ENCODE results near the gene NFE2L2.
"Not testable (repeated sequence)": the region's sequence is repeated elsewhere in the genome, so short reads cannot be mapped to it uniquely, and the experiment has no call there.

NFE2L2 gene

GRCh38 chr2:177255227-177255601 lies 9.3 kb downstream of the NFE2L2 start:
- FAIRE-seq: no peak

DNA sequence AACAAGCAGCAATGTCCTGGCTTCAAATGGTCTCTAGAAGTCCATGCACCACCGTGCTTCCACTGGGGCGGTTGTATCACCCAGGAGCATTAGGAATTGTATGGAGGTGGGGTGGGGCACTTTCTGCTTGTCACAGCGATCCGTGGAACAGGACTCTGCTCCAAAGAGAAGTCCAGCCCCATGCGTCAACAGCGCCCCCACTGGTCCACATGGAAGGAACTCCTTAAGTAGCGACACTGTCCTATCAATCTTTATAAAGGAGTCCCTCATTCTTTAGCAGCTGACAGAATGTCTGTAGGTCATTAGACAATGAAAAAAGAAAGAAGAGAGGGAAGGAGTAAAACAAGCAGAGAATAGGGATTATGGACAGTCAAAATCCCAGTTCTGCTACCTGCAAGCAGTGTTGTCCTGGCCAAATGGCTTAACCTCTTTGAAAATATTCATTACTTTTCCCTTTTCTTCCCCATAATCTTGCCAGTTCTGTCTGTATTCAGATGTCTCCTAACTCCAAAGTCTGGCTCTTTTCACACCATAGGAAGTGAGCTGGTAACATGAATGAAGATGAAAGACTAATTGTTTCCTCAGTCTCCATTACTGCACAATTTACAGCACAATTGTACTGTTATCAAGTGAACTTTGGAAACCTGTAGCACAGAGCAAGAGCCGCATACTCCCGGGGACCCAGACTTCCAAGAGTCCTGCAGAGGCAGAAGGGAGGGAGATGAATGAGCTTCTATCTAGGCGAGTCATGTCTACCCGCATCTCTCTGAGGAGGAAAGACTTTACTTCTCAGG lies 9.9 kb downstream of the NFE2L2 start:
- no peak for FAIRE-seq

DNA sequence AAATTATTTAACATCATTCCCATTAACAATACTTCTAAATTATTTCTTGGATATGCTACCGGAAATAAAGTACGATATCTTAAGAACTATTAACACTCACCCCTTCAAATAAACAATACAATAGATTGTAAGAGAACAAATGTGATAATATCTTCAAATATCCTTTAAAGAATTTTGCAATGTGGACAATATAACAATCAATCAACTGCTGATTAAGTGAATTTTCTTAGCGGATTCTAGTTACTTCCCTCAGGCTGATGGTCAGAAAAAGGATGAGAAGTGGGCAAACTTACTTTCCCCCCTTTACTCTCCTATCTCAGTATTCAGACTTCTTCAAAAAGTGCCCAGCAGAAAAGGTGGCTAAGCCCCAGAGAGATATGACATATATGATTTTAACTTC lies 10.8 kb downstream of the NFE2L2 start:
- no peak for FAIRE-seq

DNA sequence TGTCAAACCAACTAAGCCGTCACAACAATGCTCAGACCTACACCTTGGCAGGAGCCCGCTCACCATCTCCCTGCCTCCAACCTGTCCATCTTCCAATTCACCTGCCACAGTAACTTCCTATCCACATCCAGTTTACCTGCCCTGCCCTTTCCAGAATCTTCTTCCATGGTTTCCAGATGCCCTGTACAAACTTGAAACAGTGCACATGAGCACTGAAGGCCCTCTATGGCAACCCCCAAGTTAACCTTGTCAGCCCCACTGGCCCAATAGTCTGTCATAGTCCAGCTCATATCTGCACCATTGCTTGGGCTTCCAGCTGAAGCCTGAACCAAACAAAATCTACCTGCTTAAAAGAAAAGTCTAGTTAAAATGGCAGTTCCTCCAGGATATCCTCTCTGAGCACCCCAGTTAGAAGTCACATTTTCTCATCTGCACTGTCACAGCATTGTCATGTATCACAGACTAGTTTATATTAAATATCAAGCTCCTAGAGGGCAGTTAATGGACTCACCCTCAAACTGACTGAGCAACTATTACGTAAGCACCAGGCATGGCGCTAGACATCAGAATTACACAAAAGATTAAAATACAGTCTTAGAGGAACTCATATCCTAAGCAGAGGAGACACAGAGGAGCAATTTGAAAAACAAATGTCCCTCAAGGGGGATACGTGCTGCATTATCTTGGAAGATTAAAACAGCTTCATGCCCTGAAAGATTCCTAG lies 11.6 kb downstream of the NFE2L2 start:
- no peak for FAIRE-seq

DNA sequence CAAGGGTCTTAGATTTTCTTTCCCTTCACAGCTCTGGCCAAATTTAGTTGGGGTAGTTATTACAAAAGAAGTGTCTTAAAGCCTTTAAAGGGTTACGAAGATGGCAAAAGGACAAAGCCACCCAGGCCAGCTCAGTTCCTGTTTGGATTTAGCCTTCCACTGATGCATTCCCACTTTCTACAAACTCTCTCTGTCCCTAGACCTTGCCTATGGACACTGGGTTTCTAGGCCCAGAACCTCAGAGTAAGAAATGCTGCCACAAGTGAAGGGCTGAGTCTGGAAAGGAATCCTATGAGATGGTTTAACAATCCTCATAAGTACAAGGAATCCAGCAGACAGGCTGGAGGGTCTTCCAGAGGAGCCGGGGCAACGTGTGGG lies 13.4 kb downstream of the NFE2L2 start:
- no peak for FAIRE-seq

DNA sequence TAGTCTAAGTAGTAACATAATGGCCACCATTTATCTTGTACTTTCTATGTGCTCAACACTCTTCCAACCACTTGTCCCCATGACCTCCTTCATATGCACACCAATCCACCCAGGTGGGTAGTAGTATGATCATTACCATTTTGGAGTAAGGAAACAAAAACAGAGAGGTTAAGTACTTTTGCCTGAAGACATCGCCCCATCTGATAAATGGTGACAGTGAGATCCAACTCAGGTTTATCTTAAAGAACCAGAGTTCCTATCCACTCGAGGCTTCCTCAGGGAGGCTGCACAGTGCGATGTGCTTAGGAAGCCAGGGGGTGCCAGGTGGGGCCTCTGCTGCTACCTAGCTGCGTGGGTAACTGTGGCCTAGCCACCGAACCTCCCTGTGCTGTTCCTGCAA lies 14.1 kb downstream of the NFE2L2 start:
- FAIRE-seq: no peak

DNA sequence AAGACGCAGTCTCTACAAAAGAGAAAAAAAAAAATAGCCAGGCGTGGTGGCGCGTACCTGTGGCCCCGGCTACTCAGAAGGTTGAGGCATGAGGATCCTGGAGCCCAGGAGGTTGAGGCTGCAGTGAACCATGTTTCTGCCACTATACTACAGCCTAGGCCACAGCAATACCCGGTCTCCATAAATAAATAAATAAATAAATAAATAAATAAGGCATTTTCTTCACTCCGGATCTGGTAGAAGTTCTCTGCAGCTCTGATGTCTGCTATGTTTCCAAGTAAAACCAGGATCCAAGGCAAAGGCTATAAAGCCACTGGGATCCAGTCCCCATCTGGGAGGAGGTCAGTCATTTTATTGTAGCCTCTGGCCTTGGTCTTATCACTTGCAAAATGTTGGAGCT lies 15.5 kb downstream of the NFE2L2 start:
- no peak for FAIRE-seq

DNA sequence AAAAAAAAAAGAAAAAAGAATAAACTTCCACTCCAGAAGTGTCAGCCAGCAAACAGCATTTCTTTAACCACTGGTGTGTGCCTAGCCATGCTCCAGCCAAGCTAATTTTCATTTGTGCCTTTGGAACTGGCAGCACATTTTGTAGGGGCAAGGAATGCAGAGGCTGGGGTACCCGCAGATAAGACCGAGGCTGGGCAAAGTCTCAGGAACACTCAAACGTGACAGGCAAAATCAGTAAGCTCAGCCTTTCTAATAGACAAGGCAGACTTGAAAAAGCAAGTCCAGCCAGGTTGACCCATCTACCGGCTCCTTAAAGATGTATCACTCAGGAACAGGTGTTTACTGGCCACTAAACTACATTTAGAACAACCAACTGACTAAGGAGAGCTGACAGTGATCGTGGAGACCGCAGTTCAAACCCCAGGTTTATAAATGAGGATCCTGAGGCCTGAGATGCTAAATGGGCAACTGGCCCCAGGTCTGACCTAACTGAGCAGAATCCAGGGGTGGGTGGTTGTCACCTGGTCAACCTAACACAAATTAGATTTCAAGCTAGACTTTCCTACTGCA lies 16.7 kb downstream of the NFE2L2 start:
- FAIRE-seq: no peak

DNA sequence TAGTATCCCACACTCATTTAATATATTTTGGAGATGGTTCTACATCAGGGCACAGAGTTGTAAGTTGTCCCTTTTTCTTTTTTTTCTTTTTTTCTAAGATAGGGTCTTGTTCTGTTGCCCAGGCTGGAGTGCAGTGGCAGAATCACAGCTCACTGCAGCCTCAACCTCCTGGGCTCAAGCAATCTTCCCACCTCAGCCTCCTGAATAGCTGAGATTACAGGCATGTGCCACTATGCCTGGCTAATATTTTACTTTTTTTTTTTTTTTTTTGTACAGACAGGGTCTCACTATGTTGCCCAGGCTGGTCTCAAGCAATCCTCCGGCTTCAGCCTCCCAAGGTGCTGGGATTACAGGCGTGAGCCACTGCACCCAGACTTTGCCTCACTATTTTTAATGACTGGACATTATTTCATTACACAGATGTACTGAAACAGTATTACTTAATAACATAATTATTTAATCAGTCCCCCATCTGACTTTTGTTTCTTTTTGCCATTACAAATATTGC lies 17.9 kb downstream of the NFE2L2 start:
- FAIRE-seq: not testable (repeated sequence)

GRCh38 chr2:177246000-177246399 lies 18.5 kb downstream of the NFE2L2 start:
- FAIRE-seq: no peak

- no peak for FAIRE-seq
Observed at GRCh38 chr2:177245010-177245422, 19.5 kb downstream of the NFE2L2 start.

DNA sequence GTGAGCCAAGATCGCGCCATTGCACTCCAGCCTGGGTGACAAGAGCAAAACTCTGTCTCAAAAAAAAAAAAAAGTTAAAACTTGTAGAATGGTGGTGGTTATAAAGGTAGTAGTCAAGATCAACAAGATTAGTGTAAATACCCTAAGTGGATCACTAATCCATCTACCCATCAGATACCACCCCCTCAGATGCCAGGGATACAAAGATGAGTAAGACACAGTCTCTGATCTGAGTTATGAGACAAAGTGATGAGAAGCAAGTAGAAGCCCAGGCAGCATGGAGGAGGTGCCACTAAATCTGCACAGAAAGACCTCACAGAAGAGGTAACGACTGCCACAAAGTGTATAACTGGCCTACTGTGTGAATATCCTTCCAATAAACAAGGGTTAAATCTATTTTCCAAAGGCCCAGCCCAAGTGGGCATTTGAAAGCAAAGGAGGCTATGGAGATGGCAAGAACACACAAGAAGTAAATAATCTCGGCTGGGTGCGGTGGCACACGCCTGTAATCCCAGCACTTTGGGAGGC lies 20.2 kb downstream of the NFE2L2 start:
- FAIRE-seq: no peak

GRCh38 chr2:177243476-177243875 lies 21.1 kb downstream of the NFE2L2 start:
- no peak for FAIRE-seq

DNA sequence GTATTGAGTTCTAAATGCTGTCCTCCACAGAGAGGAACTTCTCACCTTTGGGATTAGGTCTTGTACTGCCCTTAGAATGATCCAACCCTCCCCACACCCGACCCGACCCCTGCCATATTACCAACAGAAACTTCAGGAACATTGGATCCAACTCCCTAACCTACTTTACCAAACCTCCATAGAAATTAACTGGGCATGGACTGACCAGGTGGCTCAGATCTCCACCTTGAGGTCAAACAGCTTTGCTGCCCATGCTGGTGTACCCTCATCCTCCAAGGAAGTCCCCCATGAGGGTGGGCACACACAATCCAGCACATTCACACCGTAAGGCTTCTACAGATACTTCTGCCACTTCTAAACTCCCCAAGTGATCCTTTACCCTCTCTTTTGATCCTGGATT lies 21.5 kb downstream of the NFE2L2 start:
- no peak for FAIRE-seq

DNA sequence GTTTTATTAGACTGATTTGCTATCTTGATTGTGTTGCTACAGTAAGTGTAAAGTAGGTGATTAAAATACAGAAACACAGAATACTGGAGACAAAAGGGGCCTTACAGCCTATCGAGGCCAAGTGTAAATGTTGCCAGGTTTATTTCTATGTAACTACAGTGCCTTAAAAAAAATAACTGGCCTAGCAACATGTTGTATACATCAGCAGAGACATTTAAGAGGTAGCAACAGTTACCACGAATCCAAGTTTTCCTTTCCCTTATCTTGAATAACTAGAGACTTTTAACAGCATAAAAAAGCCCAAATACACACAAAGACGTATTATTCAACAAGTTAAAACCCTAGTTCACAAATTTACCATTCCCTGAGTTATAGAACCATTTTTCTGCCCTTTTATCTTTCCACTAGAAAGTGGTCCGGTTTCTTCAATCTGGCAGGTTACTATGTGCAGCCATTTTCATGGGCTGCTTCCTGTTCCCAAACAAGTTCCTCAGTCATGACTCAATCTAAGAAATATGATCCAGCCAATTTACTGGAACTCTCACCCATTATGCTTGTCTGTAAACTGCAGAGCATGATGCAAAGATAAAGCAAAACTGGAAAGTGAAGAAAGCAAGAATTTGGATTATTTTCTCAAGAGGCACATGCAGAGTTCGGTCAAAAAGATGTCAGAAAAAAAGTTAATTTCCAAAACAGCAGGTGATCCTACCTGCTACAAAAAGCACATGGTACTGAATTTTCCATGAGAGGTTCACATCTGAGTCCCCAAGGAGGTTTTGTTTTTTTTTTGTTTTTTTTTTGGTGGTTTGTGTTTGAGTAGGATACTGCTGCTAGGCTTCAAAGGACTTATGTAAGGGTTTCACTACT lies 22.2 kb downstream of the NFE2L2 start:
- FAIRE-seq: no peak

DNA sequence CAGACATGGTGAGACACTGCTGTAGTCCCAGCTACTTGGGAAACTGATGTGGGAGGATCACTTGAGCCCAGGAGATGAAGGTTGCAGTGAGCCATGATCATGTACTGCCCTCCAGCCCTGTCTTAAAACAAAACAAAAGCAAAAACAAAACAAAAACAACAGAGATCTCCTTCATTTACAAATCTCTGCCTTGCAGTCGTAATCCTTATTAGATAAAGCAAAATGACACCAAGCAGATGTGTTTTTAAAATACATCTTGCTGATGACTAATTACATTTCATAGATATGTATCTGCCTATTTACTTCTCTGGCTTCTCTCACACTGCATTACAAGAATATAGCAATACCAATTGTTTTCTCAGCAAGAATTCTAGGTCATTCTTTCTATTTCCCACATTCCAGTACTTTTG lies 22.8 kb downstream of the NFE2L2 start:
- FAIRE-seq: no peak

DNA sequence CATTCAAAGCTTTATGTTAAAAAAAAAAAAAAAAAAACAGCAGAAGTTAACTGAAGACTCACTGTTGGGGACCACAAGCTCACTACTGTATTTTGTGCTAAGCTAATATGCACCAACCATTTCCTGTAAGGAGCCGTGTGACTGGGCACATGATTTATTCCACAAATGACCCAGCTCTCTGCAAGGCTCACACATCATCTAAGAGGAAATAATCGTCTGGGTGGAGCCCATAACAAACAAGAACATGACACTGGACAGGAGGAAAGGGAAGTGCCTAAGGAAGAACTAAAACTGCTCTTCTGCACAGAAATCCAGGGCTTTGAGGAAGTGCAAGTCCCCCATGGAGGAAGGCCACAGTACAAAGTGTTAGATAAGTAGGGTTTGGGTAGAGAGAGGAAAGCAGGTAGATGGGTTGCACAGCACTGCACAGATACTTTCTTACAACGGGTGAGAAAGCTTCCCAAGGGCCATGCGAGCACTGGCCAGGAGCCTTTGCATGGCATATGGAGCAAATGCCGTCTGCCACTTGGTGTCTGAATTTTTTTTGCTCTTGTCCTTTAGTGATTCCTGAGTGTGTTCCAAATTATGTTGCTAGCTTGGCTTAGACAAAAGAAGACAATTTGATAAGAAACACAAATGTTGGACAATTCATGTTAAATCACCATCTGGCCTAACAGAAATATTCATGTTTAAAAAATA lies 24.4 kb downstream of the NFE2L2 start:
- no peak for FAIRE-seq

- FAIRE-seq: no peak
Observed at GRCh38 chr2:177239053-177239452, 25.5 kb downstream of the NFE2L2 start.

DNA sequence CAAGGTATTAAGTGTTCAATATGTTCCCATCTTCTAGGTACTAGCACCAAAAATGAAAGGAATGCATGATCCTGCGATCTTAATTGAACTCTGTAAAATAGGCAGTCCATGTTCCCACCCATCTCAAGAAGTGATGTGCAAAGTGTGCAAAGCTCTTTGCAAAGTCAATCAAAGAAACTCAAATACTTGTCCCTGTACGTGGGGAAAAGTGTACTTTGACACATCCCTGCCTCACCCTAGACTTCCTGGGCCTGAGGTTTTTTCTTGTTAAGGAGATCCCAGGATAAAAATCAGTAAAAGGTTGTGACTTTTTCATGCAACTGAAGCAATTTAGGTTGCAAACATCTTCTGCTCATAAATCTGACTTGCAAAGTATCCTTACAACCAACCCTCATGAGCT lies 26.6 kb downstream of the NFE2L2 start:
- no peak for FAIRE-seq

GRCh38 chr2:177235855-177236437 lies 28.6 kb downstream of the NFE2L2 start:
- FAIRE-seq: no peak

DNA sequence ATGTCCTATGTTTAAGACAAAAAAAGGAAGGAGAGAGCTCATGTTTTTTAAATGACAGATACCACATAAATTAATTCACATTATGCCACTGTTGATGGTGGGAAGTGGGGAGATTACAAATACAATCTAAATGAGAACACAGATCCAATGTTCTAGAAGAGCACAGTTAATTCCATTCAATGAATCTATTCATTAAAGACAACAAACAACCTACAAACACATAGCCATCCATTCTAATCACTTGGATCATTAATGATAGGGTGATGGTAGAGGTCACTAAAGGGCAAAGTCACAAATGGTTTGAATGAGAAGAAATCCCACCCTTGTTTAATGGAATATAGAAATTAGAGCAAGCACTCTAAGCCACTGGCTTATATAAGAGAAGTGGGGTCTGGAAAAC lies 30.3 kb downstream of the NFE2L2 start:
- FAIRE-seq: no peak

All from colon (tissue), 2 donors.